Prostate gland (tissue), 2 donors: ENCODE measurements around the gene GLRA2. TPM values are rescaled to one million over a fixed set of nuclear protein-coding genes. Genes with fewer than 3 reads are reported as not detected.
A peak's percentile ranks its signal among the peaks of the same experiment; 100 is the strongest.

Experiments used
- DNase-seq: peaks from one replicate; pipeline ENCODE4 v3.0.0-alpha.2; 2019; ENCODE audit warnings: low spot score
- H3K27ac ChIP-seq, 2 donors: fragments of 200-600 bp; sonication (generic); 2 replicates each; pipeline ENCODE4 v1.5.1; 2017 to 2019
- H3K27me3 ChIP-seq: fragments of 200-600 bp; sonication (generic); replicated peaks from 2 replicates; pipeline ENCODE4 v1.5.1; 2019; ENCODE audit not compliant: insufficient read depth
- H3K36me3 ChIP-seq, 2 donors: fragments of 200-600 bp; sonication (generic); 1 replicate in 1 of 2; 2 replicates in 1 of 2; pipeline versions ENCODE4 v1.5.1 to v1.8.1; 2017 to 2019
- H3K4me1 ChIP-seq: fragments of 200-600 bp; sonication (generic); replicated peaks from 2 replicates; pipeline ENCODE4 v1.5.1; 2019
- H3K4me3 ChIP-seq, 2 donors: fragments of 200-600 bp; sonication (generic); 2 replicates each; pipeline ENCODE4 v1.5.1; 2017 to 2019
- H3K9me3 ChIP-seq: fragments of 200-600 bp; sonication (generic); 2 replicates; pipeline ENCODE4 v1.5.1; 2017
- POLR2A ChIP-seq: fragments of 450-650 bp; IDR thresholded peaks from one replicate; pipeline ENCODE4 v1.6.1; 2016; ENCODE audit warnings: antibody characterized with exemption, mild to moderate bottlenecking
- POLR2AphosphoS5 ChIP-seq: sonication (generic); formaldehyde crosslinking; IDR thresholded peaks from one replicate; pipeline ENCODE4 v1.6.1; 2017; ENCODE audit warnings: antibody characterized with exemption
- WGBS: methylation state at CpG from one replicate; pipeline ENCODE4 v1.1.5; 2018; 5-methylcytosine and 5-hydroxymethylcytosine counted together
- intact Hi-C: fragments of 100-400 bp; cut with DNase I; formaldehyde crosslinking; loops from one replicate; pipeline ENCODE4 v1.14.2; 2022
- total RNA-seq, 2 donors: library from RNA; depleted of rRNA; stranded (reverse); fragments of >200 nt; gene quantifications; one replicate each; pipeline ENCODE4 v1.1.0, GENCODE V29; 2016
- TF ChIP-seq, protein P1 (sequence below), 4 experiments: fragments of 200-600 bp in 2 of 4; fragments of 450-650 bp in 2 of 4; sonication (generic) in 2 of 4; IDR thresholded peaks; 1 replicate in 3 of 4; 2 replicates in 1 of 4; pipeline ENCODE4 v1.5.1; 2016 to 2019; ENCODE audit warnings: antibody characterized with exemption in 4 of 4, mild to moderate bottlenecking in 2 of 4, moderate library complexity in 2 of 4

The GLRA2 gene
- total RNA-seq, 2 donors from 2014 or later = not detected

DNA sequence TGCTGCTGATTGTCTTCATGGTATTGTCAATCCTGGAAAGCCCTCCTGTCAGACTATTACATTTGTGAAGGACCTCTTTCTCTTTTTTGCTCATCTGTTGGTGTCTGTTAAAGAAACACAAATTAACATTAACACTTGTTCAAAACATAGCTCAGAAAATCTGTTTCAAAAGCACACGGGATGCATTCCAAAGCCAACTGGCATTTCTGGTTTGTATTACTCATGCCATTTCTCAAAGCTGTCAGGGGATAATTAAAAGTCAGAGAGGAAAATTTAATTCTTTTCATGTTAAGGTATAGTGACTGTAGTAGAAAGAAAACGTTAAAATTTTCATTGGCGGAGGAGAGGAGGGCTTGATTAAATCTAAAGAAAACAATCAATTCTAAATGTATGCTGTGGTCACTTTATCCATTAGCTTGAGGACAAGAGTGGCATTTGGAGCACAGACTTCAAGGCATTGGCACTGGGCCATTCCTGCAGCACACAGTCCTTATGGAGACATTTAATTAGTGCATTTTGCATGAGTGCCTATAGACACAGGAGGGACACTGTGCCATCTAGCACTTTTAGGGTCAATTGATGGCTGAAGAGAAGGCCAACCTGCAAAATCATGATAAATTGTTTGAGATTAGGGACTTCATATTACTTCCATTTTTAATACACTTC is 21.2 kb upstream of the GLRA2 start:
- intact Hi-C loops = no loop called here
- Histone ChIP-seq H3K27me3 (no peaks in the 10 kb centered on the region), H3K27ac (no peak overlapping the region), H3K4me3 (no peak overlapping the region), H3K36me3 (no peaks in the 10 kb centered on the region), H3K4me1 (no peaks in the 10 kb centered on the region), H3K9me3 (no peaks in the 10 kb centered on the region)
- whole genome bisulfite sequencing = 28% methylated on average over 3 of the region's 3 CpGs
- DNase-seq = no peak
- TF ChIP-seq POLR2AphosphoS5 (no peak), POLR2A (no peak)

DNA sequence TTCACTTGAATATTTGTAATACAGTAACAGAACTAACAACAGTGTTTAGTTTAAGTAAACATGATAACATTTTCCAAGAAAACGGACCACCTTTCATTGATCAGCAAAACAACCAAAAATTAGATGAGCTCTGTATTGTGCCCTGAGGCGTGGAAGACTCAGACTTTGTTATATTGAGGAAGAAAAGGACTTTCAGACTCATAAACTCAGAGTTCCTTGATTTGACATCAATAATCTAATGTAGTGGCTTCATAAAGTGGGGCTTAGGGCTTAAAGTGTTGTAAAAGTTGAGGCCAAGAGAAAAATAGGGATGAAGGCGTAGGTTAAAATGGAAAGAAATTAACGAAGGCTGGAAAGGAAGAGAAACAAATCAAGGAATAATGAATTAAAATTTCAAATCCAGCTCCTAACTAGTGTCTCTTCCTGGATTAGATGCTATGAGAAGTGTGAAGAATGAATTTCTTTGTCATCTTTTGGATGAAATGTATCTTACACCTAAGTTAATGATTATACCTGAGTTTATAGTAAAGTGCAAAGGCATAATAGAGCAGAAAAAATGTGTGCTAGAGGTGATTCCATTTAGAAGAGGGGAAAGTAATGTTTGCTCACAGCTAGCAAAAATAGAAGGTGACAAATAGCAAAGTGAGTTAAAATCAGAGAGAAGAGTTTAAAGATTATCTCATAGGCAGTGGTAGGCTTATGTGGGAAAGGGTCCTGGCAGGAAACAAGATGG is 19.8 kb upstream of the GLRA2 start:
- intact Hi-C loops = no loop called here
- no peak overlapping the region for H3K27ac ChIP-seq
- 68% methylated on average over 4 of the region's 4 CpGs for WGBS

DNA sequence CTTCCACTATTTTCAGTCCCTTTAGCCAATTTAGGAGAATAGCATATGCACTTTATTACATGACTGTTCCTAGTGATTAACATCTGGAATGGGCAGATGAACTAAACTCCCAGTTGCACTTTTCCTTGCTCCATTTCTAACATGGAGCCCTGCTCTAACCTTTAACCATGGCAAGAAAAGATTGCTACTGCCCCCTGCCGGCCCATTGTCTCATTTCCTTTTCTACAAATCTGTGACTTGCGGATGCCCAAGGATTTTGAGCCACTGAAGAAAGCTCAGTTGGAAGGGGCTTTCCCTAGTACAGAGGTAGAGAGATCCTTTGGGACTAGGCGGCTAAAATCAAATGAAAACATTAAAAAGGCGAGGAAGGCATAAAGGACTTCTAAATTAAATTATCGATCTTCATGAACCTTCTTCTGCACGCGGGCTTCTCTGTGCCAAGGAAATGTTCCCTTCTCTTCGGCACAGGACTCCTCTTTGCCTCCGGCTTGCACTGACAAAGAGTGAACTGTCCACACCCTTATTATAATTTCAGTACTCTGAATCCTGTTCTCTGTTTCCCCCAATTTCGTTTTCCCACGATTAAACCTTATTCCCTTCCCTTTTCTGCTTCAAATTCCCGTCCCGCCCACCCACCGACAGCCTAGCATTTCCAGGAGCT is 577 bp upstream of the GLRA2 start:
- 17% methylated on average over 14 of the region's 14 CpGs for WGBS
- intact Hi-C loops = loop anchor here (10.0 kb wide), 1 partner anchor 414 kb away; no protein-coding TSS in a partner anchor
- no peak overlapping the region for H3K27ac ChIP-seq
- no peaks in the 10 kb centered on the region for H3K9me3 ChIP-seq
- H3K4me3 ChIP-seq = no peak overlapping the region
- peak; percentile 20 for DNase-seq
- no peaks in the 10 kb centered on the region for H3K4me1 ChIP-seq
- H3K36me3 ChIP-seq = no peaks in the 10 kb centered on the region
- TF ChIP-seq POLR2A = no peak
- TF ChIP-seq, protein P1, sequence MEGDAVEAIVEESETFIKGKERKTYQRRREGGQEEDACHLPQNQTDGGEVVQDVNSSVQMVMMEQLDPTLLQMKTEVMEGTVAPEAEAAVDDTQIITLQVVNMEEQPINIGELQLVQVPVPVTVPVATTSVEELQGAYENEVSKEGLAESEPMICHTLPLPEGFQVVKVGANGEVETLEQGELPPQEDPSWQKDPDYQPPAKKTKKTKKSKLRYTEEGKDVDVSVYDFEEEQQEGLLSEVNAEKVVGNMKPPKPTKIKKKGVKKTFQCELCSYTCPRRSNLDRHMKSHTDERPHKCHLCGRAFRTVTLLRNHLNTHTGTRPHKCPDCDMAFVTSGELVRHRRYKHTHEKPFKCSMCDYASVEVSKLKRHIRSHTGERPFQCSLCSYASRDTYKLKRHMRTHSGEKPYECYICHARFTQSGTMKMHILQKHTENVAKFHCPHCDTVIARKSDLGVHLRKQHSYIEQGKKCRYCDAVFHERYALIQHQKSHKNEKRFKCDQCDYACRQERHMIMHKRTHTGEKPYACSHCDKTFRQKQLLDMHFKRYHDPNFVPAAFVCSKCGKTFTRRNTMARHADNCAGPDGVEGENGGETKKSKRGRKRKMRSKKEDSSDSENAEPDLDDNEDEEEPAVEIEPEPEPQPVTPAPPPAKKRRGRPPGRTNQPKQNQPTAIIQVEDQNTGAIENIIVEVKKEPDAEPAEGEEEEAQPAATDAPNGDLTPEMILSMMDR (IDR thresholded peaks at IDR 0.05) = peak in 1 of 4 experiments; percentile 33
- H3K27me3 ChIP-seq = no peaks in the 10 kb centered on the region

More for the DNA sequence above, 19.8 kb upstream of the GLRA2 start:
- Histone ChIP-seq H3K4me1 (no peaks in the 10 kb centered on the region), H3K9me3 (no peaks in the 10 kb centered on the region), H3K27me3 (no peaks in the 10 kb centered on the region), H3K36me3 (no peaks in the 10 kb centered on the region), H3K4me3 (no peak overlapping the region)
- no peak for DNase-seq
- TF ChIP-seq, protein P1 (IDR thresholded peaks at IDR 0.05) = no peak
- TF ChIP-seq POLR2A = no peak
- TF ChIP-seq POLR2AphosphoS5 = no peak

DNA sequence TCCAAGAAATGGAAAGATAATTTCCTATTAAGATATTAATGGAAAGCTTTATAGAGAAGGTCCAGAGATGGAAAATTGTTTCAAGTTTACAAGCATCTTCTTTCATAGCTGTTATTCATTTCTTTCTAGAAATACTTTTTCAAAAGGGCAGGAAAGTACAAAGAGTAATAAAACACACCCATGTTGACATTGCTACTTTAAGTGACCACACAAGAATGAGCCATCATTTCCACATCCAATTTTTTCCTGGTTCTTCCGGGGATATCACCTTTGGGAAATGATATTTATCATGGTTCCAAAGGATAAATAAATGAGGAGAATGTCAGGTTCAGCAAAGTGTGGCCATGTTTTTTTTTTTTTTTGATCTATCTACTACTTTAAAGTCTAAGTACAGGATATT is 4.5 kb downstream of the GLRA2 start:
- WGBS = 38% methylated on average over 1 of the region's 1 CpG
- Histone ChIP-seq H3K27me3 (no peaks in the 10 kb centered on the region), H3K4me3 (no peak overlapping the region), H3K4me1 (no peaks in the 10 kb centered on the region), H3K9me3 (no peaks in the 10 kb centered on the region), H3K36me3 (no peaks in the 10 kb centered on the region), H3K27ac (no peak overlapping the region)
- DNase-seq = no peak
- intact Hi-C loops = no loop called here
- TF ChIP-seq POLR2A = no peak
- TF ChIP-seq POLR2AphosphoS5 = no peak
- TF ChIP-seq, protein P1 (IDR thresholded peaks at IDR 0.05) = no peak

DNA sequence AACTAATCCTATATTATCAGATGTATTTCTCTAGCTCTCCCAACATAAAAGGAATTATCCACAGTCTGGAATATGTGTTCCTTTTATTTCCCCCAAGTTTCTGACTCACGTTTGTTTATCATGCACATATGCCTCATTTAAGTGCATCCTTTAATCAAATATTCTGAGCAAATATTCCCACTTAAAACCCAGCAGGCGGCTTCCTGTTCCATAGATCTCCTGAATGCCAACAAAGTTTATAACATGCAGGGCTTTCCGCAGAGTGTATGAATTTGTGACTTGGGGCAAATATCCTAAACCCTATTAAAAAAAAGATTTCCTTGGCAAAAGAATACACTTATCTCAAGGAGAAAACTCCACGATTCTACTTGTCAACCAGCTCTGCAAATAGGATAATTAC is 16.9 kb downstream of the GLRA2 start:
- H3K27ac ChIP-seq = no peak overlapping the region
- H3K9me3 ChIP-seq = no peaks in the 10 kb centered on the region
- TF ChIP-seq POLR2A (no peak), POLR2AphosphoS5 (no peak)
- TF ChIP-seq, protein P1 (IDR thresholded peaks at IDR 0.05) = no peak
- DNase-seq = no peak
- intact Hi-C loops = no loop called here
- WGBS = 48% methylated on average over 4 of the region's 4 CpGs
- H3K36me3 ChIP-seq = no peaks in the 10 kb centered on the region
- H3K4me1 ChIP-seq = no peaks in the 10 kb centered on the region
- no peak overlapping the region for H3K4me3 ChIP-seq
- H3K27me3 ChIP-seq = no peaks in the 10 kb centered on the region
